SU-DHL-6 (cell line): ENCODE measurements around the gene PTH1R.

ENCODE experiments used
- H2AFZ ChIP-seq: fragments of 200-600 bp; sonication (generic); 2 replicates; pipeline ENCODE4 v1.6.1; 2014; ENCODE audit warnings: low read depth, mild to moderate bottlenecking, moderate library complexity, mixed read lengths, antibody characterized with exemption, low read length; ENCODE audit not compliant: severe bottlenecking
- H3F3A ChIP-seq: fragments of 200-600 bp; shearing (Covaris generic); 2 replicates; pipeline ENCODE4 v1.6.0; 2016; ENCODE audit warnings: antibody characterized with exemption, mild to moderate bottlenecking; ENCODE audit not compliant: insufficient read depth
- H3K27ac ChIP-seq: fragments of 200-600 bp; sonication (generic); 2 replicates; pipeline ENCODE4 v1.5.1; 2016; ENCODE audit warnings: low read depth, mild to moderate bottlenecking, low read length, moderate library complexity, mixed read lengths
- H3K27me3 ChIP-seq: fragments of 200-600 bp; sonication (generic), shearing (Covaris generic); 2 replicates; pipeline ENCODE4 v1.6.0; 2014; ENCODE audit warnings: mild to moderate bottlenecking, low read length
- H3K36me3 ChIP-seq: fragments of 200-600 bp; sonication (generic); 2 replicates; pipeline ENCODE4 v1.6.1; 2014; ENCODE audit warnings: mild to moderate bottlenecking, low read length, mixed read lengths
- H3K4me2 ChIP-seq: fragments of 300-600, 200-600 bp; shearing (Covaris generic), sonication (generic); 2 replicates; pipeline ENCODE4 v1.6.0; 2014; ENCODE audit warnings: low read length, low read depth, mild to moderate bottlenecking; ENCODE audit not compliant: poor library complexity, severe bottlenecking
- H3K4me3 ChIP-seq: fragments of 200-600 bp; sonication (generic); 2 replicates; pipeline ENCODE4 v1.5.1; 2014; ENCODE audit warnings: antibody characterized with exemption, low read length, mild to moderate bottlenecking, mixed read lengths; ENCODE audit not compliant: insufficient read depth, poor library complexity, severe bottlenecking
- H3K79me2 ChIP-seq: fragments of 200-600 bp; sonication (generic); 2 replicates; pipeline ENCODE4 v1.6.1; 2014; ENCODE audit warnings: mild to moderate bottlenecking, low read length, moderate library complexity; ENCODE audit not compliant: insufficient read depth
- H3K9ac ChIP-seq: fragments of 200-600 bp; sonication (generic); 2 replicates; pipeline ENCODE4 v1.7.0; 2014; ENCODE audit warnings: mild to moderate bottlenecking, low read length
- H3K9me2 ChIP-seq: fragments of 200-600 bp; sonication (generic); replicated peaks from 2 replicates; pipeline ENCODE4 v1.6.1; 2014; ENCODE audit warnings: low read length; ENCODE audit not compliant: insufficient read depth
- H3K9me3 ChIP-seq: fragments of 200-600 bp; sonication (generic); 2 replicates; pipeline ENCODE4 v1.6.1; 2014; ENCODE audit warnings: low read length, mixed read lengths; ENCODE audit not compliant: insufficient read depth
- H4K20me1 ChIP-seq: fragments of 200-600 bp; sonication (generic); 2 replicates; pipeline ENCODE4 v1.6.1; 2014; ENCODE audit warnings: low read depth, mild to moderate bottlenecking, antibody characterized with exemption, low read length, moderate library complexity, mixed read lengths
- EZH2phosphoT487 ChIP-seq: fragments of 200-600 bp; sonication (generic), shearing (Covaris generic); conservative IDR thresholded peaks from 2 replicates; pipeline ENCODE4 v1.6.1; 2018; ENCODE audit warnings: mild to moderate bottlenecking, antibody characterized with exemption, low read length, moderate library complexity, mixed read lengths
- TF ChIP-seq, protein P1 (sequence below): fragments of 200-600 bp; sonication (generic); IDR thresholded peaks from one replicate; pipeline ENCODE4 v1.5.1; 2017; ENCODE audit warnings: antibody characterized with exemption, mild to moderate bottlenecking, low read length, moderate library complexity; ENCODE audit not compliant: insufficient read depth, poor library complexity, severe bottlenecking

PTH1R gene

GRCh38 chr3:46884929-46885328 lies 7.4 kb downstream of the PTH1R start:
- H3K4me2 ChIP-seq: no peak overlapping the region
- H3K9me2 ChIP-seq: no peaks in the 10 kb centered on the region
- H3K9me3 ChIP-seq: no peaks in the 10 kb centered on the region
- no peak for TF ChIP-seq EZH2phosphoT487
- TF ChIP-seq, protein P1, sequence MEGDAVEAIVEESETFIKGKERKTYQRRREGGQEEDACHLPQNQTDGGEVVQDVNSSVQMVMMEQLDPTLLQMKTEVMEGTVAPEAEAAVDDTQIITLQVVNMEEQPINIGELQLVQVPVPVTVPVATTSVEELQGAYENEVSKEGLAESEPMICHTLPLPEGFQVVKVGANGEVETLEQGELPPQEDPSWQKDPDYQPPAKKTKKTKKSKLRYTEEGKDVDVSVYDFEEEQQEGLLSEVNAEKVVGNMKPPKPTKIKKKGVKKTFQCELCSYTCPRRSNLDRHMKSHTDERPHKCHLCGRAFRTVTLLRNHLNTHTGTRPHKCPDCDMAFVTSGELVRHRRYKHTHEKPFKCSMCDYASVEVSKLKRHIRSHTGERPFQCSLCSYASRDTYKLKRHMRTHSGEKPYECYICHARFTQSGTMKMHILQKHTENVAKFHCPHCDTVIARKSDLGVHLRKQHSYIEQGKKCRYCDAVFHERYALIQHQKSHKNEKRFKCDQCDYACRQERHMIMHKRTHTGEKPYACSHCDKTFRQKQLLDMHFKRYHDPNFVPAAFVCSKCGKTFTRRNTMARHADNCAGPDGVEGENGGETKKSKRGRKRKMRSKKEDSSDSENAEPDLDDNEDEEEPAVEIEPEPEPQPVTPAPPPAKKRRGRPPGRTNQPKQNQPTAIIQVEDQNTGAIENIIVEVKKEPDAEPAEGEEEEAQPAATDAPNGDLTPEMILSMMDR: no peak
- H4K20me1 ChIP-seq: no peaks in the 10 kb centered on the region
- H3K36me3 ChIP-seq: no peaks in the 10 kb centered on the region
- no peaks in the 10 kb centered on the region for H3K27me3 ChIP-seq
- H3K9ac ChIP-seq: no peak overlapping the region
- H3F3A ChIP-seq: no peaks in the 10 kb centered on the region
- H3K27ac ChIP-seq: no peak overlapping the region
- H3K4me3 ChIP-seq: no peak overlapping the region
- H3K79me2 ChIP-seq: no peaks in the 10 kb centered on the region
- no peak overlapping the region for H2AFZ ChIP-seq

DNA sequence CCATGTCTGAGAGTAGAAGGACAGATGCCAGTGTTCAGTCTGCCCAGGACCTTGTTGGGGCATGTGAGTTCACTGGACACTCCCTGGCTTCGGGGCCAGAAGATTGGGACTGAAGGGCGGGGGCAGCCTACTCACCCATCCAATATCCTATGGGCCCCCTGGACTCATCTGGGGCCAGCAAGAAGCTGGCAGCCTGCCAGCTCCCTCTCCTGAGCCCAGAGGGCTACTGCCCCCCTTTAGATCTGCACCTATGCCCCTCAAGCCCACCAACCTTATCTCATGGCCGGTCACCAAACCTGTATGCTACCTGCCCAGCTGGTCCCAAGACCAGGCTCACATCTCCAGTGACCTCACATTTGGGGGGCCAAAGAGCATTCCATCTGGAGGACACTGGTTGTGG lies 8.1 kb downstream of the PTH1R start:
- Histone ChIP-seq H3K9ac (no peak overlapping the region), H3K27ac (no peak overlapping the region), H3K9me3 (no peaks in the 10 kb centered on the region), H4K20me1 (no peaks in the 10 kb centered on the region), H3K4me3 (no peak overlapping the region), H3K27me3 (no peaks in the 10 kb centered on the region), H3F3A (no peaks in the 10 kb centered on the region), H3K9me2 (no peaks in the 10 kb centered on the region), H2AFZ (no peak overlapping the region), H3K36me3 (no peaks in the 10 kb centered on the region), H3K4me2 (no peak overlapping the region), H3K79me2 (no peaks in the 10 kb centered on the region)
- TF ChIP-seq EZH2phosphoT487: no peak
- TF ChIP-seq, protein P1: no peak

GRCh38 chr3:46887980-46888494 lies 10.5 kb downstream of the PTH1R start:
- no peak overlapping the region for H3K9ac ChIP-seq
- H2AFZ ChIP-seq: no peak overlapping the region
- no peaks in the 10 kb centered on the region for H3K27me3 ChIP-seq
- H3K36me3 ChIP-seq: no peaks in the 10 kb centered on the region
- no peaks in the 10 kb centered on the region for H3K9me3 ChIP-seq
- H3K79me2 ChIP-seq: no peaks in the 10 kb centered on the region
- no peak overlapping the region for H3K4me3 ChIP-seq
- H4K20me1 ChIP-seq: no peaks in the 10 kb centered on the region
- no peak overlapping the region for H3K4me2 ChIP-seq
- TF ChIP-seq, protein P1: no peak
- no peak for TF ChIP-seq EZH2phosphoT487
- no peaks in the 10 kb centered on the region for H3K9me2 ChIP-seq
- no peak overlapping the region for H3K27ac ChIP-seq
- H3F3A ChIP-seq: no peaks in the 10 kb centered on the region
